Measurements from ENCODE around the gene ACADVL. TPM values are rescaled to one million over a fixed set of nuclear protein-coding genes. Genes with fewer than 3 reads are reported as not detected.

ACADVL gene
- total and polyA plus RNA-seq, 9 donors, result 277 to 638 (median 374) TPM

DNA sequence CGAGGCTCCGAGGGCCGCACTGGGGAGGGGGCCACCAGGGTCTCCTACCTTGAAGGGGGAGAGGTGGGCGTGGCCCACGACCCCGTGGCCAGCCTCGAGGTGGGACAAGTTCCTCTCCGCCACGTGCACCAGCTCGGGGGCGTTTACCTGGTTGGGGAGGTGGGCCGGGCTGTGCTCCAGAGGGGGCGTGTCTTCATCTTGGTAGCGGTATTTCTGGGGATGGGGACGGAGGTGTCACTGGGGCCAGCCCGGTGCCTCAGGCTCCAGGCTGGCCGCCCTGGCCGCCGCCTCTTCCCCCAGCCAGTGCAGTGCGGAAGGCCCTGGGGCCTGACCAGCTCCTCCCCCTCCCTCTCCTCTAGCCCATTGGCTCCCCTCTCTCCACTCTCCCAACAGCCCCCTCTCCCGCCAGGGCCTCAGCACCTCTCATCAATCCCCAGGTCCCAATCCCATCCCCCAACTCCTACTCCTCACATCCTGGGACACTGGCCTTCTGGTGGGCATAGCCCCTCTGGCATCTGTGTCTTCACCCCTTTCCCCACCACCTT lies 11.6 kb upstream of the ACADVL start:
- DNase-seq, result peak in 2 of 5 donors; percentile 65 to 67
- intact Hi-C loops (cut with DNase I), result no loop called here
- TF ChIP-seq POLR2A (IDR thresholded peaks at IDR 0.05) (no peak), EP300 (IDR thresholded peaks at IDR 0.05) (no peak), CTCF (IDR thresholded peaks at IDR 0.05) (no peak)
- Histone ChIP-seq H3K4me1 (ENCODE audit: insufficient read depth) (peaks cover 12% of the 10 kb centered on the region), H3K27ac (peak overlapping the region in 1 of 2 donors; percentile 51), H3K36me3 (no peaks in the 10 kb centered on the region), H3K27me3 (no peaks in the 10 kb centered on the region), H3K9me3 (no peaks in the 10 kb centered on the region), H3K4me3 (no peak overlapping the region)
- 20 to 23% (median 21%) methylated on average over 21 of the region's 21 CpGs for WGBS, 3 donors

GRCh38 chr17:7208754-7209460 lies 10.8 kb upstream of the ACADVL start:
- Histone ChIP-seq H3K27me3 (no peaks in the 10 kb centered on the region), H3K4me3 (no peak overlapping the region), H3K36me3 (no peaks in the 10 kb centered on the region), H3K9me3 (no peaks in the 10 kb centered on the region), H3K4me1 (ENCODE audit: insufficient read depth) (peaks cover 15% of the 10 kb centered on the region), H3K27ac (no peak overlapping the region)
- TF ChIP-seq POLR2A (IDR thresholded peaks at IDR 0.05), result no peak
- no peak for TF ChIP-seq EP300 (IDR thresholded peaks at IDR 0.05)
- no peak for TF ChIP-seq CTCF (IDR thresholded peaks at IDR 0.05)
- intact Hi-C loops (cut with DNase I), result no loop called here
- 77 to 85% (median 82%) methylated on average over 9 of the region's 9 CpGs for WGBS, 3 donors
- peak in 2 of 5 donors; percentile 31 to 36 for DNase-seq

- H3K4me3 ChIP-seq, result no peak overlapping the region
- H3K27me3 ChIP-seq, result no peaks in the 10 kb centered on the region
- H3K27ac ChIP-seq, result no peak overlapping the region
- TF ChIP-seq EP300 (IDR thresholded peaks at IDR 0.05) (no peak), CTCF (IDR thresholded peaks at IDR 0.05) (no peak), POLR2A (IDR thresholded peaks at IDR 0.05) (no peak)
- intact Hi-C loops (cut with DNase I), result no loop called here
- peaks cover 14% of the 10 kb centered on the region for H3K4me1 ChIP-seq (ENCODE audit: insufficient read depth)
- no peaks in the 10 kb centered on the region for H3K9me3 ChIP-seq
- no peaks in the 10 kb centered on the region for H3K36me3 ChIP-seq
- peak in 2 of 5 donors; percentile 35 to 42 for DNase-seq
- 11 to 23% (median 18%) methylated on average over 32 to 37 of the region's 37 CpGs for WGBS, 3 donors
Observed at GRCh38 chr17:7211491-7212273, 8.1 kb upstream of the ACADVL start.

DNA sequence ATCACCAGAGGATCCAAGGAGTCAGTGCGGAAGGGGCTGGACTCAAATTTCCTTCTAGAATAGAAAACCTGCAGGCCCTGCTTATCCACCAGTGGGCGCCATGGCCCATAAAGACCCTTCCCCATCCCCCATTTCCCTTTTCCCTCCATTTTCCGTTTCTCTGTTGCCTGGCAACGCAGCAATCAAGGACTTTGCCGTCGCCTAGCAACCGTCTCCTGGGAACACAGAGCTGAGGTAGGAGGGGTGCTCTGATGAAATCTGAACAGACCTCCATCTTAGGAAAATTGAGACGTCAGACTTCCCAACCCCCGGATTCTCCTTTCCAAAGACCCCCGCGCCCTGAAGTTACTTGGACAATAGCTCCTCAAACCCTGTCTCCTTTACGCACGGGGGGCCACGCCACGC lies 5.8 kb upstream of the ACADVL start:
- Histone ChIP-seq H3K9me3 (no peaks in the 10 kb centered on the region), H3K4me3 (peak overlapping the region; percentile 56), H3K4me1 (ENCODE audit: insufficient read depth) (peaks cover 16% of the 10 kb centered on the region), H3K27ac (peak overlapping the region in 1 of 2 donors; percentile 54), H3K36me3 (no peaks in the 10 kb centered on the region), H3K27me3 (no peaks in the 10 kb centered on the region)
- intact Hi-C loops (cut with DNase I), result no loop called here
- 4 to 5% (median 4%) methylated on average over 15 of the region's 15 CpGs for WGBS, 3 donors
- peak; percentile 28 for TF ChIP-seq POLR2A (IDR thresholded peaks at IDR 0.05)
- peak in 1 of 3 donors; percentile 43 for TF ChIP-seq CTCF (IDR thresholded peaks at IDR 0.05)
- no peak for TF ChIP-seq EP300 (IDR thresholded peaks at IDR 0.05)
- DNase-seq, result peak in 3 of 5 donors; percentile 75 to 93 (median 85)

Measured in ovary (tissue), 9 donors.